Activated T-cell treated with anti-CD3 and anti-CD28 coated beads, Interleukin-2, amount 50 U/mL, for 1 hour (primary cell): ENCODE results near the gene FBXW11.

Experiments
- DNase-seq: peaks from one replicate; pipeline ENCODE4 v3.0.0-alpha.2; 2020

FBXW11 gene

GRCh38 chr5:171857489-171857876 lies 149.0 kb downstream of the FBXW11 start:
- no peak for DNase-seq

- no peak for DNase-seq
These were observed 150.4 kb downstream of the FBXW11 start for GRCh38 chr5:171855798-171856763.

GRCh38 chr5:171855265-171855664 lies 151.2 kb downstream of the FBXW11 start:
- DNase-seq: no peak

GRCh38 chr5:171852255-171852681 lies 154.2 kb downstream of the FBXW11 start:
- no peak for DNase-seq

GRCh38 chr5:171851251-171851650 lies 155.2 kb downstream of the FBXW11 start:
- DNase-seq: no peak

GRCh38 chr5:171850324-171850947 lies 156.0 kb downstream of the FBXW11 start:
- DNase-seq: no peak

GRCh38 chr5:171849585-171850323 lies 156.7 kb downstream of the FBXW11 start:
- DNase-seq: no peak

- no peak for DNase-seq
These were observed 157.4 kb downstream of the FBXW11 start for GRCh38 chr5:171848911-171849520.

- no peak for DNase-seq
These were observed 158.0 kb downstream of the FBXW11 start for GRCh38 chr5:171848486-171848885.

GRCh38 chr5:171848006-171848405 lies 158.4 kb downstream of the FBXW11 start:
- no peak for DNase-seq

- DNase-seq: no peak
These were observed 159.4 kb downstream of the FBXW11 start for GRCh38 chr5:171847026-171847425.

- DNase-seq: no peak
These were observed 160.1 kb downstream of the FBXW11 start for GRCh38 chr5:171846323-171846722.

- no peak for DNase-seq
These were observed 160.6 kb downstream of the FBXW11 start for GRCh38 chr5:171845857-171846256.

- no peak for DNase-seq
These were observed 161.3 kb downstream of the FBXW11 start for GRCh38 chr5:171845040-171845630.

GRCh38 chr5:171842777-171843328 lies 163.6 kb downstream of the FBXW11 start:
- DNase-seq: no peak

- DNase-seq: no peak
These were observed 164.3 kb downstream of the FBXW11 start for GRCh38 chr5:171841984-171842776.

GRCh38 chr5:171840711-171841522 lies 165.5 kb downstream of the FBXW11 start:
- DNase-seq: no peak

GRCh38 chr5:171840066-171840465 lies 166.4 kb downstream of the FBXW11 start:
- no peak for DNase-seq

- DNase-seq: no peak
These were observed 167.3 kb downstream of the FBXW11 start for GRCh38 chr5:171839112-171839511.

GRCh38 chr5:171838066-171838465 lies 168.4 kb downstream of the FBXW11 start:
- no peak for DNase-seq
